ENCODE data around the gene THBS2. TPM values are rescaled to one million over a fixed set of nuclear protein-coding genes. Genes with fewer than 3 reads are reported as not detected.

The THBS2 gene
- total and polyA plus RNA-seq, 10 of the 15 experiments (the other 5 are each of a cell fraction or from before 2014, with no cell fraction given) = 0.07 to 0.10 TPM; not detected in 8

DNA sequence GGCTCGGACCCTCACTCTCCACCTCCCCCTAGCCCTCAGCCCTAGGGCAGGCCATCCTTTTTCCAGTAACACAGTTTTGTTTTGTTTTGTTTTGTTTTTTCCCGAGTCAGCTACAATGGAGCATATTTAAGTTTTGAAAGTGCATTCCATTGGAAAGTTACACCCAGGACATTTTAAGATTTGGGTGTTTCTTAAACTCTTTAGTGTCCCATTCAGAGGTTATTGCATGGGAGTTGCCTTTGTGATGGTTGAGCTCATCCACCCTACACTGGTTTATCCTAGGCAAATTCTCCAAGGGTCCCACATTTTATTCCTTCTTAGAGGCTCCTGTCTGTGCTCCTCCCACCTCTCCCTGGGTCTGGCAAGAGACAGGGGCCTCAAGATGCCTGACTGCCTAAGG lies 58.9 kb downstream of the THBS2 start:
- ChIA-PET CTCF (no interaction called here), RAD21 (ENCODE audit: unreplicated experiment) (no interaction called here), SMC1A (ENCODE audit: uncharacterized antibody, unreplicated experiment) (no interaction called here), POLR2A (no interaction called here)
- DNase-seq (ENCODE audit: low read depth, low spot score) (no peak), ATAC-seq (no peak), FAIRE-seq (no peak)
- intact Hi-C loops (cut with micrococcal nuclease; ENCODE audit: unreplicated experiment) (no loop called here), in situ Hi-C loops (cut with MboI) (no loop called here)
- Histone ChIP-seq H3K9ac (ENCODE audit: control insufficient read depth, insufficient read depth, low read length) (no peak overlapping the region), H3K4me3 (no peak overlapping the region), H3K4me1 (ENCODE audit: control insufficient read depth, insufficient read depth, low read length) (no peaks in the 10 kb centered on the region), H3K4me2 (ENCODE audit: control insufficient read depth, insufficient read depth) (no peak overlapping the region), H3K9me3 (replicated peaks; ENCODE audit: control insufficient read depth, insufficient read depth, low read length) (no peaks in the 10 kb centered on the region), H3K36me3 (ENCODE audit: control insufficient read depth in 2 of 2, insufficient read depth in 2 of 2, low read length in 1 of 2) (no peaks in the 10 kb centered on the region), H3K27me3 (replicated peaks in 1 of 2; ENCODE audit: control insufficient read depth in 2 of 2, insufficient read depth in 2 of 2, low read length in 1 of 2) (no peaks in the 10 kb centered on the region), H3K27ac (ENCODE audit: control insufficient read depth, insufficient read depth) (no peak overlapping the region), H4K20me1 (ENCODE audit: control insufficient read depth, insufficient read depth) (no peaks in the 10 kb centered on the region), H3K79me2 (ENCODE audit: control insufficient read depth, insufficient read depth, low read length) (no peaks in the 10 kb centered on the region), H2AFZ (ENCODE audit: control insufficient read depth, low read depth, low read length) (no peak overlapping the region)
- WGBS (ENCODE audit: insufficient coverage, insufficient replicate concordance, low lambda C conversion rate, missing lambda C conversion rate) = 14% methylated on average over 2 of the region's 2 CpGs
- TF ChIP-seq KDM1A (IDR thresholded peaks at IDR 0.05; ENCODE audit: borderline replicate concordance) (no peak), GABPA (IDR thresholded peaks at IDR 0.05; ENCODE audit: low read depth) (no peak), YY1 (IDR thresholded peaks at IDR 0.05; ENCODE audit: low read depth, low read length) (no peak), SP1 (IDR thresholded peaks at IDR 0.05; ENCODE audit: low read depth, low read length) (no peak), POLR2A (IDR thresholded peaks at IDR 0.05; ENCODE audit: low read depth, low read length) (no peak), TARDBP (IDR thresholded peaks at IDR 0.05; ENCODE audit: borderline replicate concordance) (no peak)
- TF ChIP-seq, protein P1, sequence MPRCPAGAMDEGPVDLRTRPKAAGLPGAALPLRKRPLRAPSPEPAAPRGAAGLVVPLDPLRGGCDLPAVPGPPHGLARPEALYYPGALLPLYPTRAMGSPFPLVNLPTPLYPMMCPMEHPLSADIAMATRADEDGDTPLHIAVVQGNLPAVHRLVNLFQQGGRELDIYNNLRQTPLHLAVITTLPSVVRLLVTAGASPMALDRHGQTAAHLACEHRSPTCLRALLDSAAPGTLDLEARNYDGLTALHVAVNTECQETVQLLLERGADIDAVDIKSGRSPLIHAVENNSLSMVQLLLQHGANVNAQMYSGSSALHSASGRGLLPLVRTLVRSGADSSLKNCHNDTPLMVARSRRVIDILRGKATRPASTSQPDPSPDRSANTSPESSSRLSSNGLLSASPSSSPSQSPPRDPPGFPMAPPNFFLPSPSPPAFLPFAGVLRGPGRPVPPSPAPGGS (IDR thresholded peaks at IDR 0.05; ENCODE audit: borderline replicate concordance, insufficient read depth, low read depth, low read length, poor library complexity, severe bottlenecking) = no peak
- no TSS peak for BruUV-seq (replicated peaks)

DNA sequence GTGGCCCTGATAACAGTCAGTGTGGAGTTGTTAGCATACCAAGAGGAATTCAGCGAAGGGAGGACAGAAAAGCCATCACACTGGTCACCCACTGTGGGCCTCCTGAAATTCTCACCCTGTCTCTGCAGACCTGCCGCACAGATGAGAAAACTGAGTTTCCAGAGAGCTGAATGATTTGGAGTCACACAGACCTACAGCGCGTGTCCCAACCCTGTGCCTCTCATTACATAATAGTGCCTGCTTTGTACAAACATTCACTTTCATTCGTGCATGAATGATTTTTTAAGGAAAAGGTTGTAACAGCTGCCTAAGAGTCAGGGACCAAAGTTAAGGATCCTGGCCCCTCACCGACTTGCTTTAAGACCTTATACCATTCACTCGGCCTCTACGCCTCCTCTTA lies 62.7 kb downstream of the THBS2 start:
- no TSS peak for BruUV-seq (replicated peaks)
- Histone ChIP-seq H3K4me2 (ENCODE audit: control insufficient read depth, insufficient read depth) (no peak overlapping the region), H4K20me1 (ENCODE audit: control insufficient read depth, insufficient read depth) (no peaks in the 10 kb centered on the region), H3K79me2 (ENCODE audit: control insufficient read depth, insufficient read depth, low read length) (no peaks in the 10 kb centered on the region), H3K9ac (ENCODE audit: control insufficient read depth, insufficient read depth, low read length) (no peak overlapping the region), H2AFZ (ENCODE audit: control insufficient read depth, low read depth, low read length) (no peak overlapping the region), H3K27me3 (replicated peaks in 1 of 2; ENCODE audit: control insufficient read depth in 2 of 2, insufficient read depth in 2 of 2, low read length in 1 of 2) (no peaks in the 10 kb centered on the region), H3K4me3 (no peak overlapping the region), H3K9me3 (replicated peaks; ENCODE audit: control insufficient read depth, insufficient read depth, low read length) (no peaks in the 10 kb centered on the region), H3K27ac (ENCODE audit: control insufficient read depth, insufficient read depth) (no peak overlapping the region), H3K36me3 (ENCODE audit: control insufficient read depth in 2 of 2, insufficient read depth in 2 of 2, low read length in 1 of 2) (no peaks in the 10 kb centered on the region), H3K4me1 (ENCODE audit: control insufficient read depth, insufficient read depth, low read length) (no peaks in the 10 kb centered on the region)
- intact Hi-C loops (cut with micrococcal nuclease; ENCODE audit: unreplicated experiment) (no loop called here), in situ Hi-C loops (cut with MboI) (no loop called here)
- FAIRE-seq = no peak
- ChIA-PET RAD21 (ENCODE audit: unreplicated experiment) (no interaction called here), CTCF (no interaction called here), POLR2A (no interaction called here), SMC1A (ENCODE audit: uncharacterized antibody, unreplicated experiment) (no interaction called here)
- DNase-seq (ENCODE audit: low read depth, low spot score) = no peak
- 75% methylated on average over 8 of the region's 8 CpGs for WGBS (ENCODE audit: insufficient coverage, insufficient replicate concordance, low lambda C conversion rate, missing lambda C conversion rate)
- ATAC-seq = no peak
- TF ChIP-seq CBFB (IDR thresholded peaks at IDR 0.05; ENCODE audit: low read depth) = no peak
- no peak for TF ChIP-seq RBBP5 (conservative IDR thresholded peaks at IDR 0.05)
- no peak for TF ChIP-seq FOXM1 (IDR thresholded peaks at IDR 0.05; ENCODE audit: low read depth, low read length)
- no peak for TF ChIP-seq ESRRA (IDR thresholded peaks at IDR 0.05; ENCODE audit: low read length)
- no peak for TF ChIP-seq NR2C2 (IDR thresholded peaks at IDR 0.05; ENCODE audit: borderline replicate concordance, control insufficient read depth, insufficient read length, low read depth)
- no peak for TF ChIP-seq IKZF1 (conservative IDR thresholded peaks at IDR 0.05)
- TF ChIP-seq SMC3 (IDR thresholded peaks at IDR 0.05; ENCODE audit: borderline replicate concordance, low read length) = no peak
- TF ChIP-seq TCF12 (IDR thresholded peaks at IDR 0.05; ENCODE audit: low read depth, low read length) = no peak
- no peak for TF ChIP-seq STAT3 (IDR thresholded peaks at IDR 0.05; ENCODE audit: low read depth, low read length)
- no peak for TF ChIP-seq CREM (IDR thresholded peaks at IDR 0.05; ENCODE audit: low read depth)
- TF ChIP-seq SPI1 (IDR thresholded peaks at IDR 0.05; ENCODE audit: borderline replicate concordance, insufficient read depth, low read depth, low read length) = no peak
- TF ChIP-seq, protein P2, sequence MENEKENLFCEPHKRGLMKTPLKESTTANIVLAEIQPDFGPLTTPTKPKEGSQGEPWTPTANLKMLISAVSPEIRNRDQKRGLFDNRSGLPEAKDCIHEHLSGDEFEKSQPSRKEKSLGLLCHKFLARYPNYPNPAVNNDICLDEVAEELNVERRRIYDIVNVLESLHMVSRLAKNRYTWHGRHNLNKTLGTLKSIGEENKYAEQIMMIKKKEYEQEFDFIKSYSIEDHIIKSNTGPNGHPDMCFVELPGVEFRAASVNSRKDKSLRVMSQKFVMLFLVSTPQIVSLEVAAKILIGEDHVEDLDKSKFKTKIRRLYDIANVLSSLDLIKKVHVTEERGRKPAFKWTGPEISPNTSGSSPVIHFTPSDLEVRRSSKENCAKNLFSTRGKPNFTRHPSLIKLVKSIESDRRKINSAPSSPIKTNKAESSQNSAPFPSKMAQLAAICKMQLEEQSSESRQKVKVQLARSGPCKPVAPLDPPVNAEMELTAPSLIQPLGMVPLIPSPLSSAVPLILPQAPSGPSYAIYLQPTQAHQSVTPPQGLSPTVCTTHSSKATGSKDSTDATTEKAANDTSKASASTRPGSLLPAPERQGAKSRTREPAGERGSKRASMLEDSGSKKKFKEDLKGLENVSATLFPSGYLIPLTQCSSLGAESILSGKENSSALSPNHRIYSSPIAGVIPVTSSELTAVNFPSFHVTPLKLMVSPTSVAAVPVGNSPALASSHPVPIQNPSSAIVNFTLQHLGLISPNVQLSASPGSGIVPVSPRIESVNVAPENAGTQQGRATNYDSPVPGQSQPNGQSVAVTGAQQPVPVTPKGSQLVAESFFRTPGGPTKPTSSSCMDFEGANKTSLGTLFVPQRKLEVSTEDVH (IDR thresholded peaks at IDR 0.05; ENCODE audit: low read depth, partially characterized antibody) = no peak

Data from GM12878 (cell line).